ENCODE results near the gene NDUFS1.

DNA sequence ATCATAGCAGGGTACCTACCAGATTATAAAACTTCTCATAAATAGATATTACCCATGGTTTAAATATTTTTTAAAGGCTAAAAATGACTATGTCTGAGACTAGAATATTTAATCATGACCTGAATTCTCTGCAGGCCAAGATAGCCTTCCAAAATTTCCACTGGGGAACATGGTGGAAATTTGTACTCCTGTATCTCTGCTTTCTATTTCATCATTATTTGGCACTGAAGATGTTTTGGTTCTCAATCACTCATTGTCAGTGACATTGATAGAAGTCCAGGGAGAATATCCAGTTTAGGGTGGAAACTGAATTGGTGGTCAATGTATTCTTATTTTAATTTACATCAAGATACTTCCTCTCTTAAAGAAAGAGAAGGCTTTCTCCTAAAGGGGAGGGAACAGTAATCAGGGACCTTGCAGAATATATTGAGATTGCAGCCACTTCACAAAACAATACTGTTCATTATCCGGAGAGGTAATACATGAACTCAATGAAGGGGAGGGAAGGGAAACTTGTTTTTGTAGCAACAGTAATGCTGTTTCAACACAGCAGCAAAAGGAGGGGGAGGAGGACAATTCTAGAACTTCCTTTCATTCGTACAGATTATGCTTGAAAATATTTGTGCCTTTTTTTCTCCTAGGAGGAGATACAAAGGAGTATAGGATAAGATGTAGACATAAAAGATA lies 34.6 kb upstream of the NDUFS1 start:
- no peak for TF ChIP-seq POLR2A (IDR thresholded peaks at IDR 0.05)
- TF ChIP-seq, protein P1, sequence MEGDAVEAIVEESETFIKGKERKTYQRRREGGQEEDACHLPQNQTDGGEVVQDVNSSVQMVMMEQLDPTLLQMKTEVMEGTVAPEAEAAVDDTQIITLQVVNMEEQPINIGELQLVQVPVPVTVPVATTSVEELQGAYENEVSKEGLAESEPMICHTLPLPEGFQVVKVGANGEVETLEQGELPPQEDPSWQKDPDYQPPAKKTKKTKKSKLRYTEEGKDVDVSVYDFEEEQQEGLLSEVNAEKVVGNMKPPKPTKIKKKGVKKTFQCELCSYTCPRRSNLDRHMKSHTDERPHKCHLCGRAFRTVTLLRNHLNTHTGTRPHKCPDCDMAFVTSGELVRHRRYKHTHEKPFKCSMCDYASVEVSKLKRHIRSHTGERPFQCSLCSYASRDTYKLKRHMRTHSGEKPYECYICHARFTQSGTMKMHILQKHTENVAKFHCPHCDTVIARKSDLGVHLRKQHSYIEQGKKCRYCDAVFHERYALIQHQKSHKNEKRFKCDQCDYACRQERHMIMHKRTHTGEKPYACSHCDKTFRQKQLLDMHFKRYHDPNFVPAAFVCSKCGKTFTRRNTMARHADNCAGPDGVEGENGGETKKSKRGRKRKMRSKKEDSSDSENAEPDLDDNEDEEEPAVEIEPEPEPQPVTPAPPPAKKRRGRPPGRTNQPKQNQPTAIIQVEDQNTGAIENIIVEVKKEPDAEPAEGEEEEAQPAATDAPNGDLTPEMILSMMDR (IDR thresholded peaks at IDR 0.05) = no peak

Data from testis (tissue), 2 donors.